ENCODE results near the gene RNF8. TPM values are rescaled to one million over a fixed set of nuclear protein-coding genes. Genes with fewer than 3 reads are reported as not detected.

The RNF8 gene
- 10 to 100 TPM; 20.0 to 20.6 TPM for total RNA-seq

DNA sequence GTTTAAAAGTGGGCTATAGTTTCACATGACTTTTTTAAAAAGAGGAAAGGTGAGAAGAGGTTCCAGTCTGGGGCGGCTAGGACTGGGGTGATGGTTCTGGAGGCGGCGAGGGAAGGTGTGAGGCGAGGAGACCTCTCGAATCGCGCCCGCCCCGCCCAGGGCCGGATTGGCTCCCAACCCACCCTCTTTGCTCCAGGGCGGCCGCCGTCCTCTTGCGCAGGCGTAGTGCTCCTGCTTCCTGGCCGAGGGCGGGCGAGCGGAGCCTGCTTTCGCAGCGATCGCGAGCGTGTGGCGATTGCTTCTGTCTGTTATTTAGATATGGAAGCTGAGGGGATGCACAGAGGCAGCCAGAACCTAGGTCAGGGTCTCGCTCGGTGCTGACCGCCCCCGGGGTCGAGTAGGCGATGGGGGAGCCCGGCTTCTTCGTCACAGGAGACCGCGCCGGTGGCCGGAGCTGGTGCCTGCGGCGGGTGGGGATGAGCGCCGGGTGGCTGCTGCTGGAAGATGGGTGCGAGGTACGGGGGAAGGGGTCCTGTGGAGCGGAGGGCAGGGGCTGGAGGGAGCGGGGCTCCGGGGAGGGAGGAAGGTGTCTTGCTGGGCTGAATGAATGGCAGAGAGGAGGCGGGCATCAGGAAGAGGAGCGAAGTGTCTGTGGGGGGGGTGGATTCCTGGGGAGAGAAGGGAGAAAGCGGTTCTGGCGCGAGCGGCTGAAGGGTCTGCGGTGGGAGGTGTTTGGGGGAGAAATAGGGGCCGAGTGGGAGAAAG is at the start of gene RNF8:
Gene RNF8 (plus strand): TSS at position 223 of the 765 bp plus-strand sequence. CDS start 182 bp downstream, at position 405.

GRCh38 chr6:37432916-37433656 is 79.3 kb downstream of the RNF8 start, which contains the start of gene CMTR1:
CMTR1 (plus strand) TSS chr6:37433221; CDS start chr6:37435630, 2,409 bp downstream.

Other genes starting within 250 kb of the RNF8 start
- 100 to 1,000 TPM; 566 to 572 TPM for gene PIM1, start 183.8 kb upstream of the RNF8 start, total RNA-seq
- gene TBC1D22B, start 96.2 kb upstream of the RNF8 start, total RNA-seq, result 10 to 100 TPM; 15.4 to 15.8 TPM
- 1 to 10 TPM; 3.9 to 4.0 TPM for gene TMEM217, start 95.8 kb upstream of the RNF8 start, total RNA-seq
- gene CMTR1, start 79.2 kb downstream of the RNF8 start, total RNA-seq, result 10 to 100 TPM; 64.4 to 67.1 TPM
- 10 to 100 TPM; 40.8 to 43.0 TPM for gene CCDC167, start 145.9 kb downstream of the RNF8 start, total RNA-seq